NCI-H526 treated with DMSO at 0.1 percent for 48 hours (cell line): ENCODE results near the gene AXDND1.
"Not testable (repeated sequence)": the region's sequence is repeated elsewhere in the genome, so short reads cannot be mapped to it uniquely, and the experiment has no call there.

Source experiments
- DNase-seq: peaks from one replicate; lab custom pipeline; 2025; lab: John Stamatoyannopoulos, UW

AXDND1 gene

GRCh38 chr1:179465661-179466060, 99.9 kb downstream of the AXDND1 start:
- not testable (repeated sequence) for DNase-seq

GRCh38 chr1:179474713-179475112, 108.9 kb downstream of the AXDND1 start:
- no peak for DNase-seq

GRCh38 chr1:179476484-179476883, 110.7 kb downstream of the AXDND1 start:
- DNase-seq, result no peak

GRCh38 chr1:179478370-179478769, 112.6 kb downstream of the AXDND1 start:
- no peak for DNase-seq

GRCh38 chr1:179490611-179491010, 124.8 kb downstream of the AXDND1 start:
- no peak for DNase-seq

GRCh38 chr1:179493323-179493722, 127.6 kb downstream of the AXDND1 start:
- no peak for DNase-seq

- no peak for DNase-seq
These were observed 140.4 kb downstream of the AXDND1 start for GRCh38 chr1:179506199-179506598.

GRCh38 chr1:179509384-179509783, 143.6 kb downstream of the AXDND1 start:
- no peak for DNase-seq

- no peak for DNase-seq
These were observed 144.3 kb downstream of the AXDND1 start for GRCh38 chr1:179510038-179510437.

- no peak for DNase-seq
These were observed 151.4 kb downstream of the AXDND1 start for GRCh38 chr1:179516976-179517705.

GRCh38 chr1:179518544-179518943, 152.8 kb downstream of the AXDND1 start:
- DNase-seq, result not testable (repeated sequence)

- no peak for DNase-seq
These were observed 163.9 kb downstream of the AXDND1 start for GRCh38 chr1:179529482-179530195.

- no peak for DNase-seq
These were observed 164.6 kb downstream of the AXDND1 start for GRCh38 chr1:179530352-179530751.

GRCh38 chr1:179541774-179542173, 176.0 kb downstream of the AXDND1 start:
- DNase-seq, result no peak

- no peak for DNase-seq
These were observed 179.6 kb downstream of the AXDND1 start for GRCh38 chr1:179545321-179545720.

- no peak for DNase-seq
These were observed 181.3 kb downstream of the AXDND1 start for GRCh38 chr1:179547021-179547535.

GRCh38 chr1:179548666-179549367, 183.0 kb downstream of the AXDND1 start:
- DNase-seq, result no peak

GRCh38 chr1:179549368-179549700, 183.6 kb downstream of the AXDND1 start:
- DNase-seq, result no peak

- no peak for DNase-seq
These were observed 185.2 kb downstream of the AXDND1 start for GRCh38 chr1:179550746-179551682.

GRCh38 chr1:179554427-179554826, 188.7 kb downstream of the AXDND1 start:
- no peak for DNase-seq

GRCh38 chr1:179558078-179558477, 192.3 kb downstream of the AXDND1 start:
- no peak for DNase-seq
